Stimulated activated naive CD4-positive, alpha-beta T cell treated with Interleukin-2 at 50 U/mL for 16 hours (primary cell): Measurements from ENCODE around the gene PRG3.
"Not testable (repeated sequence)": the region's sequence is repeated elsewhere in the genome, so short reads cannot be mapped to it uniquely, and the experiment has no call there.

ENCODE experiments used
- DNase-seq: peaks from one replicate; lab custom pipeline; 2025; lab: John Stamatoyannopoulos, UW

The PRG3 gene

DNA sequence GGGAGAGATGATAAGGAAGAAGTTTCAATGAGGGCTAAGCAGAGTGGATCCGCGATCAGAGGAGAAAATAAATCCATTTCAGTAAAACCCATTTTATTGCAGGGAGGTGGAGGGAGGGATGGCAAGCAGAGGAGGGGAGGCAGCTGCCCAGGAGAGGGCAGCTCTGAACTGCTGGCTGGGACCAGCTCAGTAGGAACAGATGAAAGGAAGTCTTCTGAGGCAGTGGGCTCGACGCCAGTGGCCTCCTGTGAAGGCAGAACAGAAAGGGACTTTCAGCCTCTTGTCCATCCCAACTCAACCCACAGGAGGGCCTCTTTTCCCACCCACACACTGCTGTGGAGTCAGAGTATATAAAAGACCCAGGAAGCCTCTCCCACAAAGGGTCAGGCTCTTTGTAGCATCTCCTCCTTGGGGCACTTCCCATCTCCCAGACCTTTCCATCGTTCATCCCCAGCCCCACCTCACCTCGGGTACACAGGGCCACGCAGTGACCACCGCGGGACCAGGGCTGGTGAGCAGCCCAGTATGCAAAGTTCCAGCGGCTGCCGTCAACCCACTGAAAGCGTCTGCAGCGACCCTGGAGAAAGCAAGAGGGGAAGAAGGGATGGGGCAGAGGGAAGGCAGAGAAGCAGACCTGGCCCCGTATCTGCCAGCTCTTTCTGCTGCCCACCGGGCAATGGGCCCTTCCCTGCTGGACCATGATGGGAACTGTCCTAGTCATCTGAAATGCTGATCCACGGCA lies 6.5 kb upstream of the PRG3 start:
- DNase-seq: no peak

DNA sequence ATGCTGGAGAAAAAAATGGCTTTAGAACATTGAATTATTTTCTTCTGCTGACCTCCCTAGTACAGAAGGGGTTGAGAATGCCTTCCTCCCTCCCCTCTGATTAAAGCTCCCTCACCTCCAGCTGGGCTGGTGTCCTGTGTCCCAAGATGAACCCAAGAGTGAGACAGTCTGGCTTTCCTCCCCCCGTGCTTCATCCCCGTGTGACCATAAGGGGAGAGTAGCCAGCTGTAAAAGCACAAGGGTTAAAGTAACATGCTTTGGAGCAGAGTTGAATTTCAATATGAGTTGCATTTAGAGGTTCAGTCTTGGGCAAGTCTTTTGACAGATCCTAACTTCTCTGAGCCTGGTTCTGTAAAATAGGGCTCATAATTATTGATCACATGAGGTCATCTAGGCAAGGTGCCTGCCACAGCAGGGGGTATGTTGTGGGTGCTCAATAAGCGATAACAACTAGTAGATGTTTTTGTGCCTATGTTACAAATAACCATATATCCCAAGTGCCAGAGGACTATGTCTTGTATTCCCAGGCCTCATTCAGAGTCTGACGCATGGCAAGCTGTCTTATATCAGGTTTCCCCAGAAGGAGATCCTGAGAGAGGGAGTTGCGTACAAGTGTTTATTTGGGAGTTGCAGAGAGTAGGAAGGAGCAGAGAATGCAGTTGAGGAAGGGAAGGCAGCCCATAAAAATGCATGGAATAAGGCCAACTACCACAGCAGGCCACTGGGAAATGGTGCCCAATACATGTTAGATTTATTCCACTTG lies 5.4 kb upstream of the PRG3 start:
- DNase-seq: no peak

DNA sequence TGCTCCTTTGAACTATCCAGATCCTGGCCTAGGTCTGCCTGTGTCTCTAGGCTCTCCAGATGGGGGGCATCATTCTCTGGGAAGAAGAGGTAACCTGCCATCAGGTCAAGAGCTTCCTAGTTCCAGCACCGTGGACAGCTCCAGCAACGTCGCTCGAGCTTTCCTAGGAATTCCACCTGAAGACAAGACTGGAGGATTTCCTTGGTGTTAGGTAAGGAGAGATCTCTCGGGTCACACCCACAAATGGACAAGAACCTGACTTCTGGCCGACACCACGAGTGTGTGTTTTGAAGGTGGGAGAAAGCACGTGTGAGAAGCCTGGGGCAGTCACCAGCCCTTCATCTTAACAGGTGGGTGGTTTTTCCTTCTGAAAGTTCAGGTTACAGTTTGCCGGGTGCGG lies 1.2 kb downstream of the PRG3 start:
- DNase-seq: no peak

DNA sequence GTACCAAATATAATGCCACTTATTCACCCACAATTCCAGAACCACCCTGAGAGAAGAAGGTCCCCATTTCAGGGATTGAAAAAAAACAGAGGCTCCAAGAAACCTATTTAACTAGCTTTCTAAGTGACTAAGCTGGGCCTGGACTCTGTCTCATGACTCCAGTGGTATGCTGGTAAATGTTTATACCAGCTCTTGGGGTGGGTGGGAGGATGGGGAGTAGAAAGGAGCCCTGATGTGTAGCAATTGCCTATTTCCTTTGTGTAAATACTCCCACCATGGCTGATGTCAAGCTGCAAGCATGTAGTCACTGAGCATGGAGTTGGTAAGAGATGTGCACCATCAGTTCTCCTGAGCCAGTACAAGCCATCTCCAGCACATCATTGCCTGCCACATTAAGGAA lies 2.8 kb downstream of the PRG3 start:
- DNase-seq: no peak

DNA sequence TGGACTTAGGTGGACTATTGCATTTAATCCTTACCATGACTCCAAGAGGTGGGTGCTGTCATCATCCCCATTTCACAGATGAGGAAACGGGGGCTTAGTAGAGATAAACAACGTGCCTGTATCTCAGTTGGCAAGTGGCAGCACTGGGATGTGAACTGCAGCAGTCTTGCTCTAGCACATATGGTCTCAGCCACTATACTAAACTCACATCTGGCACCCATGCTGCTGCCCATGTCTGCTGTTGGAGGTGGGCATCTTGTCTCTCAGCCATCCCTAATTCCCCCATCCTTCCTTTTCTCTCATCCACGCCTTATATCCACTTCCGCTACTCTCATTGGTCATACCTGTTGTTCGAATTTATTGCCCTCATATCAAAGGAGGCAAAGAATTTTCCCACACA lies 3.8 kb downstream of the PRG3 start:
- DNase-seq: no peak

DNA sequence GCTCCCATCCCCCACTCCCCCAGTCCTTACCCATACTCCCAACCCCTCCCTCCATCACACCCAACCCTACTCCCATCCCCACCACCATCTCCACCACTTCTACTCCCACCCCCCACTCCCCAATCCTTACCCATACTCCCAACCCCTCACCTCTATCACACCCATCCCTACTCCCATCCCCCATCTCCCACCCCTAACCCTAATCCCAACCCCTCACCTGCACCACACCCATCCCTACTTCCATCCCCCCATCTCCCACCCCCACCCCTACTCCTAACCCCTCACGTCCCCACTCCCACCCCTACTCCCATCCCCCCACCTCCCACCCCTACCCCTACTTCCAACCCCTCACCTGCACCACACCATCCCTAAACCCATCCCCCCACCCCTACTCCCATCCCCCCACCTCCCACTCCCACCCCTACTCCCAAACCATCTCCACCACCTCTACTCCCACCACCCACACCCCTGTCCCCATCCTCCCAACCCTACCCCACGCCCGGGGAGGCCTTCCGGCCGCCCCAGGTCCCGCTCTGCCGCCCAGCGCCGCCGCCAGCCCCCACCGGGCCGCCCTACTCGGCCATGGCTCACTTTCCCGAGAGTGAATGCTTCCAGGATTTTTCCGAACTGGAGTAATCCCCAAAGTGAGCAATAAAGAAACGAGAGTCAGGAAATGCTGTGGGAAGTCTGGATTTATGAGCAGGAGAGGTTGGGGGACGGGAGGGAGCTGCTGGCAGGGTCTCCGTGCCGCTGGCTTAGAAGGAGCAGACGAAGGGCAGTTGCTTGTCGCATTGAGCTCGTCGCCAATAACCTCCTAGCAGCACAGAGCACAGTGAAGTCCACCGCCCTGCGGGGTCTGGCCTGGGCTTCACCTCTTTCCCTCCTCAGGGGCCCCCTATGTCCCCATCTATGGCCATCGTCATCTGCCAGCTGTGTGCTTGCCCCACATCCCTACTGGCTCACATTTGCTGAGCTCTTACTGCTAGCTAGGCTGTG lies 4.6 kb downstream of the PRG3 start:
- DNase-seq: no peak

DNA sequence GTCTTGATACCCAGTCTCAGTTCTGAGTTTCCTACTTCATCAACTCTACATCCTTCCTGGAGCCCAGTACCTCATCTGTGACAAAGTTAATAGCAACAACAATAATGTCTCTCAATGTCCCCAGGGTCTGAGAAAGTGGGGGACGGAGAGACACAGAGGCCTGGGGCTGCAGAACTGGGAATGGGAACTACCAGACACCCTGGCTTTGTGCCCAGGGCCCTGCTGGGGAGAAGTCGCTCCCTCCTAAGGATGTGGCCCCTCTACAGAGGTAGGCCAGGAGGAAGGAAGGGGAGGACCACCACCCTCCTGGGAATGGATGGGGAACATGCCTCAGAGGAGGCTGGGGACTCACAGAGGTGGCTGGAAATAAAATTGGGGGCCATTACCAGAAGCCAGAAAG lies 5.5 kb downstream of the PRG3 start:
- no peak for DNase-seq

DNA sequence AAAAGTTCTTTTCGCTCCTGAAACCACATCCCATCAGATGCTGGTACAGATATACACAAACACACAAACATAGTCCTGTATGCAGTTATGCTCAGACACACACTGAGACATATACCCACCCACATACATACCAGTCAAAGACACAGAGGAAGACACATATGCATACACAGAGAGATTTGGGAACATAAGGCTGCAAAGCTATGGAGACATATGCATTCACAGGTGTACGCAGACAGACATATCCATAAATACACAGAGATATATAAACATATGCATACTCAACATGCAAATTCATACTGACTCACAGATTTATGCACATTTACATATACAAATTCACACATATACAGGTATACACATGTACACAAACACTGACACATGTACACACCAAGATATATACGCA lies 6.0 kb downstream of the PRG3 start:
- DNase-seq: no peak

DNA sequence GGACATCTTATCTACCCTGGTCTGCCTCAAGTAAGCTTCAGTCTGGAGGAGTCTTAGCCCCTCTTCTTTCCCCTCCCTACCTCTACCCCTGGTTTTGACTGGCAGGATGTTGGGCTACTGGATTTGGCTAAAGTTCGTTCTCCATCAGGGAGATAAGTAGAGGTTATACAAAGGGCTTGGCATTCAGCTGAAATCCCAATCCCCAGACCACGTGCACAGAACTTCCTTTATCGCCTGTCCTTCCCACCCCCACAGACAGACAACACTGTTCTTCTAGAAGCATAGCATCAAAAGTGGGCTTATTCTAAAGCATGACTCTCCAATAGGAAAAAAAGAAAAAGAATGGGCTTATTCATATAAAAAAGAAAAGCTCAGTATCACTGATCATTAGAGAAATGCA lies 7.8 kb downstream of the PRG3 start:
- no peak for DNase-seq

DNA sequence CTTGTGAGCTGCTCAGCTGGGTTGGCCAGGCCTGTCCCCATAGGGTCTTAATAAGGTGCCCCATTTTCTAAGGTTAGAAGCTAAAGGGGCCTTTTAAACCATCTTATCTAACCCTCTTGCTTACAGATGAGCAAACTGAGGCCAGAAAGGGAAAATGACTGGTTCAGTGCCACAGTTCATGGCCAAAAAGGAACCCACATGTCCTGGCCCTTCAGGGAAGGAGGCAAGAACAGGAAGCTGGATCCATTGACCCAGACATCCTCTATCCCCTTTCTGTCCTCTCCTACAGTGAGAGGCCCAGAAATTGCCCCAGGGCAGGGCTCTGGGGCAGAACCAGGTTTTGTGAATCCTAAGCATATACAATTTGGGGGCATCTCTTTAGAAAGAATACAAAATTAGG lies 10.0 kb downstream of the PRG3 start:
- no peak for DNase-seq

DNA sequence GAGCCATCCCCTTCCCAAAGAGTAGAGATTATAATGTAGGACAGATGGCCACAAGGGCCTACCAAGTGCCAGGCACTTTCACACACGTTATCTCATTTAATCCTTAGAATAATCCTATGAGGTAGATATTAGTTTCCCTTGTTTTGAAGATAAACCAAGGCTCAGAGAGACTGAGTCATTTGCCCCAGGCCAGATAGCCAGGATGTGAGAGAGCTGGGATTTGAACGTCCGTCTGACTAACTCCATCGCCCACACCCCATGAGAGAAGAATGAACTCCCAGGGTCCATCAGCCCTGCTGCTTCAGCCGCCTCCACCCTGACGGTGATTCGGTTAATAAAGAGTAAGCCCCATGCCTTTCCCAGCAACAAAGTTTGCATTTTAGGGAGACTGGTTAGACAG lies 10.7 kb downstream of the PRG3 start:
- DNase-seq: no peak

DNA sequence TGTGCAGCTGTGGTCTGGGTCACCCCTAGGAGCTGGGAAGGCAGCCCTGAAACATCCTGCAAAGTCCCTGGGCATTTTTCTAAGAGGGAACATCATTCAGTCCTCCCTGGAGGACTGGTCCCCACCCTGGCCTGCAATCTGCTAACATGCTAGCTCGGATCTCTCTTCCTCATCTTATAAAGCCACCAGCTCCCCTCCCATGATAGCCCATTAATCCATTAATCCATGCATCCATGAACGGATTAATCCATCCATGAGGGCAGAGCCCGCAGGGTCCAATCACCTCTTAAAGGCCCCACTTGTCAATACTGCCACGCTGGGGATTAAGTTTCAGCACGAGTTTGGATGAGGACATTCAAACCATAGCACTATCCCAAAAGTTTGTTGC lies 12.1 kb downstream of the PRG3 start:
- DNase-seq: no peak

DNA sequence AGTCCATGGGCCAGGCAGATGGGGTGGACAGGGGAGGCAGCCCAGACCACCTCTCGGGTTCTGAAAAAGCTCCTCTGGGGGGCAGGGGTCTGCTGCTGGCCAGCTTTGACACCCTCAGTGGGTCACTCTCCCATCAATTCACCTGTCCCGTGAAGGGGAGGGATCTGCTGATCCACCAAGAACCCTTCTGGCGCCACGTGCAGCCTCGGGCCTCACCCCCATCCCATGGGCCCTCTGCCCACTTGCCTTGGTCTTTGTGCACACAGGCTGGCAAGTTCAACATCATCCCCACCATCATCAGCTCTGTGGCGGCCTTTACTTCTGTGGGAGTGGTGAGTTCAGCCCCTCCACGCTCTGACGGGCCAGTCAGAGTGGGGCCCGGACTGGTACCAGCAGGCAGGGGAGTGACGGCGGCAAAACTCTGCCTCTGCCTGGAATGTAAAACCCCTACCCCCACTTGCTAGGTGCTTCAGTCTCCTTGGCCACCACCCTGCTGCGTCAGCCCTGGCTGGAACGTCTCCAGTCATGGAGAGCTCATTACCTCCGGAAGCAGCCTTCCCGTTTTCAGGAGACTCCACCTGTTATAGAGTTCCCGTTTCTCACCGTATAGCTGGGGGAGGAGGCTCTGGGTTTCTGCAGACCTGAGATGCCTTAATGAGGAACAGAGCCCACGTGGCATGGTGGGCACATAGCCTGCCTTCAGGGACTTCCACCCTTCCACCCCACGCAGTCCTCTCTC lies 12.7 kb downstream of the PRG3 start:
- DNase-seq: no peak

DNA sequence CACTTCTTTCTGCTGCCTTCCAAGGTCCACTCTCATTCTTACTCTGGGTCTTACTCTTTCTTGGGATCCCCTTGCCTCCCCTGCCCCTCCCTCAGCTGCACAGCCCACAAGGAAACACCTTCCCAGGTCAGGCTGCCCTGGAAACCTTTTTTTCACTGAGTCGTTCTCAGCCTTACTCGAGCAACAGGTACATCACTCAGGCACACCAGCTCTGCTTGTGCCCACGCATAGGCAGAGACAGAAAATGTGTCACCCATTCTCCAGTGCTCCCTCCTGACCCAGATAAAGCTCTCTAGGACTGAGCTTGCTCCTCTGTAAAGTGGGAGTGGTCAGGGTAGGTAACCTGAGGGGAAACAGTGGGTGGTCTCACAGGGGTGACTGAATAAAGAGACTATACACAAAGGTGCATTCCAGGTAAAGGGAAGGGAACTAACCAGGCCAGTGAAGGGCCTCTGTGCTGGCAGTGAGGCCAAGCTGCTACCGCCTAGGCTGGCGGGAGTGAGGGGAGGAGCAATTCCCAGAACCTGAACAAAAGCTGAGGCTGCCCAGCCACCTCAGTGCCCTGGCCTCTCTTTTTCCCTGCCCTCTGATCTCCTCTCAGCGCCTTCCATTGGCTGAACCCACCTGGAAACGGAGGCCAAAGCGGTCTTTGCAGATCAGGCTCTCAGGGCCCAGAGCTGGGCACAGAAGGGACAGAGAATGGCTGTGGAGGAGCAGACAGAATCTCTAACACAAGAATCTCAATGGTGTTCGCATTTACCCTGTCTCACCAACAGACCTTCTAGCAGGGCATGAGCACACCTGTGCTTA lies 15.9 kb downstream of the PRG3 start:
- no peak for DNase-seq

DNA sequence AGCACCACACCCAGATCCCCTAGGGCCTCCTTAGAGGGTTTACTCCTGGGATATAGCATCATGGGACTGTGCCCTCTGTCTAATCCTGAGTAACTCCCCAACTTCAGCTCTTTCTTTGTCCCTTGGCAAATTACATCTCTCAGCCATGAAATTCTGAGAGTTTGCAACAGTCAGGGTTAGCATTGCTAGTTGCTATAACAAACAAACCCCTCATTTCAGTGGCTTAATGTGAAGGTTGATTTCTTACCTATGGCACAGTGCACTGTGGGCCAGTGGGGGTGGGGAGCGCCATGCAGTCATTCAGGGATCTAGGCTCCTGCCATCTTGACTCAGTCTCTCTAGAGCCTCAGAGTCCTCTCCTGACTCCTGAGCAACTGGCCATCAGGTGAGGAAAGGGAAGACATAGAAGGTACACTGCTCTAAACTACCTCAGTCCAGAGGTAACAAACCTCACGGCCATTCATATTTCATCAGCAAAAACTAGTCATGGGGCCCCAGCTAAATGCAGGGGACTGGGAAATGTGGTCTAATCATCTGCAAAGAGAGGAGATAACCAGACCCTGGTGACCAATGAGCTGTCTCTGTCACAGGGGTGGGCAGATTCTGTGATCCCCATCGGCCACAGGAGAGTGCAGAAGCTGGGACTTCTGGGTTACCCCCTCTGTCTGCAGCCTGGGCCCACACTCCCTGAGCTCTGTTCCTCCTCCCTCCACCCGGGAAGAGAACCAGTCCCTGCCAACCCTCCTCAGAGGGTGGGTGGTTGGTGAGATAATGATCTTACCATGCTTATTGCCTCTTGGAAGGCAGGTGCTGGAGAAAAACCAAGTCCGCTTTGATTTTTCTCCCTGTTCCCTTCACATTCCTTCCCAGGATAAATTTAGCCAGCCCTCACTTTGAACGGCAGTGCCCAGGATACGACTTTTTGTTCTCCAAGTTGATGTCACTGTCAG lies 17.5 kb downstream of the PRG3 start:
- DNase-seq: no peak

DNA sequence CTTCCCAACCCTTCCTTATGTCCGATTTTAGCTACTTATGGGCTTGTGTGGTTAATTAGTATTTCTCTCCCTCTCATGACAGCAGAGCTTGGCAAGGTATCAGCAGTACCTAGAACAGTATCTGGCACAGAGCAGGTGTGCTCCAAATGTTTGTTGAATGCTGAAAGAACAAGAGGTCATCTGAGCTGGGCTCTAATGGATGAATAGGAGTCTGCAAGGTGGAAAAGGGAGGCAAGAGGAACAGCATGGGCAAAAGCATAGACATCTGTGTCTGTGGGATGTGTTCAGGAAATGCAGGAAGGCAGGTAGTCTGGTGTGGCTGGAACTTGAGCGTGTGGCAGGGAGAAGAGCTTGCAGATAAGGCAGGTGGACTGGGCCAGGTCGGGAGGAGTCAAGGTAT lies 19.0 kb downstream of the PRG3 start:
- no peak for DNase-seq

DNA sequence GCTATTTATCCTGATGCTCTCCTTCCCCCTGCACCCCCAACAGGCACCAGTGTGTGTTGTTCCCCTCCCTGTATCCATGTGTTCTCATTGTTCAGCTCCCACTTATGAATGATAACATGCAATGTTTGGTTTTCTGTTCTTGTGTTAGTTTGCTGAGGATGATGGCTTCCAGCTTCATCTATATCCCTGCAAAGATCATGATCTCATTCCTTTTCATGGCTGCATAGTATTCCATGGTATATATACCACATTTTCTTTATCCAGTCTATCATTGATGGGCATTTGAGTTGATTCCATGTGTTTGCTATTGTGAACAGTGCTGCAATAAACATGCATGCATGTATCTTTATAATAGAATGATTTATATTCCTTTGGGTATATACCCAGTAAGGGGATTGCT lies 19.5 kb downstream of the PRG3 start:
- DNase-seq: not testable (repeated sequence)

DNA sequence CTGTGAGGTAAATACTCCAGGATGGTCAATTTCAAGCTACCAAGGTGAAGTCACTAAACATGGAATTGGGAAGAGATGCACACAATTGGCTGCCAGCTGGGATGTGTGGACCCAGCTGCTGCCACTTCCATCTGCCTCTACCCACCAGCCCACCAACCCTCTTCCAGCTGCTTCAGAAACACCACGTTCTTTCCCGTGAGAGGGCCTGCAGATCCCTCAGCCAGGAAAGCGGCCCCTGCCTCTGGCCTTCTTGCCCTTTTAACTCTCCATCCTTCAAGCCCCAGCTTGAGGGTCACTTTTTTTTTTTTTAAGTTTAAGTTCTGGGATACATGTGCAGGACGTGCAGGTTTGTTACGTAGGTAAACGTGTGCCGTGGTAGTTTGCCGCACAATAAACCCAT lies 20.0 kb downstream of the PRG3 start:
- DNase-seq: no peak

DNA sequence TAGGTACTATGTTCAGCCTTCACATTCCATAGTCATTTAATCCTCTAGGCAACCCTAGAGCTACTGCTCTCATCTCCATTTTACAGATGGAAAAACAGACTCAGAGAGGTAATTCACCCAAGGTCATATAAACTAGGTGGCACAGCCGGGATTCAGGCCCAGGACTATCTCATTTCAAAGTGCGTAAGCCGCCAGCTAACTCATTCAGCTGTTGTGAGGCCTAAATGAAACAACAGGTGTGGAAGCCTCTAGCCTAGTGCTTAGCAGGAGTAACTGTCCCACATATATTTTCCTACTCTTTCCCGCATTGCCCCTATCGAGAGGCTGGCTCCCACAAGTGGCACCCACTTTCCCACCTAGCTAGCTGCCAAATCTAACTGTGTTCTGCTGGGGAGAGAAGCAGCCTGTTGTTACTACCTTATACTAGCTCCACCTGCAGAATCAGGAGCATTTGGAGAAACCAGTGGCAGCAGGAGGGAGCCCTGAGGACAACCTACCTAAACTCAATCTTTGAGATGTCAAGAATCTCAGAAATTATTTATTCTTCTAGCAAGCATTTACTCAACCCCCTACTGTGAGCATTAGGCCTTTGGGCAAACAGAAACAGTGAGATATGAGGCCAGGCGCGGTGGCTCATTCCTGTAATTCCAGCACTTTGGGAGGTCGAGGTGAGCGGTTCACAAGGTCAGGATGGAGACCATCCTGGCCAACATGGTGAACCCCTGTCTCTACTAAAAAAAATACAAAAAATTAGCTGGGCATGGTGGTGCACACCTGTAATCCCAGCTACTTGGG lies 20.9 kb downstream of the PRG3 start:
- DNase-seq: no peak
